ENCODE results near the gene DUSP11. TPM values are rescaled to one million over a fixed set of nuclear protein-coding genes. Genes with fewer than 3 reads are reported as not detected.

DUSP11 gene
- total RNA-seq, 2 experiments from 2014 or later: 25.0 to 40.9 TPM

DNA sequence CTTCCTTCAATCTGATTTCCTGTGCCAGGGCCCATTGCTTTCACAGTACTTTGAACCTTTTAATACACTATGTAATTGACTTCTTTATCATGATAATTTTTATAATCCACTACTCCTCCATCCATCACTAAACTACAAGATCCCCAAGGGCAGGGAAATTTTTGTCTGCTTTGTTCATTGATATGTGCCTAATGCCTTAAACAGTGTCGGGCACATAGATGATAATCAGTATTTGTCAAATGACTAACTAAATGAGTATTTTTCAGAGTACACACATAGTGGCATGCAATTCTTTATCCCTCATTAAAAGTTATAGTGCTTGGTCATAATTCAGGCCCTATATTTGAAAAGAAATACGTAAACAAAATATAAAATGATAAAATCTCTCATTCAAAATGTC is 43.5 kb upstream of the DUSP11 start:
- H3K4me2 ChIP-seq (ENCODE audit: low read length): no peak overlapping the region
- DNase-seq (ENCODE audit: low spot score): no peak
- 0 out of 2 replicates have a peak overlapping the region, but pooled peaks have one; percentile 50 for H2AFZ ChIP-seq (ENCODE audit: low read length)
- H3K79me2 ChIP-seq (ENCODE audit: insufficient read depth, low read depth, low read length): no peaks in the 10 kb centered on the region
- intact Hi-C loops (cut with micrococcal nuclease; ENCODE audit: unreplicated experiment): no loop called here
- no TSS peak for BruUV-seq (replicated peaks)
- H3K27ac ChIP-seq (ENCODE audit: low read depth, low read length, poor library complexity, severe bottlenecking): no peak overlapping the region
- H4K20me1 ChIP-seq (ENCODE audit: insufficient read depth, low read length): no peaks in the 10 kb centered on the region
- TF ChIP-seq, protein P1, sequence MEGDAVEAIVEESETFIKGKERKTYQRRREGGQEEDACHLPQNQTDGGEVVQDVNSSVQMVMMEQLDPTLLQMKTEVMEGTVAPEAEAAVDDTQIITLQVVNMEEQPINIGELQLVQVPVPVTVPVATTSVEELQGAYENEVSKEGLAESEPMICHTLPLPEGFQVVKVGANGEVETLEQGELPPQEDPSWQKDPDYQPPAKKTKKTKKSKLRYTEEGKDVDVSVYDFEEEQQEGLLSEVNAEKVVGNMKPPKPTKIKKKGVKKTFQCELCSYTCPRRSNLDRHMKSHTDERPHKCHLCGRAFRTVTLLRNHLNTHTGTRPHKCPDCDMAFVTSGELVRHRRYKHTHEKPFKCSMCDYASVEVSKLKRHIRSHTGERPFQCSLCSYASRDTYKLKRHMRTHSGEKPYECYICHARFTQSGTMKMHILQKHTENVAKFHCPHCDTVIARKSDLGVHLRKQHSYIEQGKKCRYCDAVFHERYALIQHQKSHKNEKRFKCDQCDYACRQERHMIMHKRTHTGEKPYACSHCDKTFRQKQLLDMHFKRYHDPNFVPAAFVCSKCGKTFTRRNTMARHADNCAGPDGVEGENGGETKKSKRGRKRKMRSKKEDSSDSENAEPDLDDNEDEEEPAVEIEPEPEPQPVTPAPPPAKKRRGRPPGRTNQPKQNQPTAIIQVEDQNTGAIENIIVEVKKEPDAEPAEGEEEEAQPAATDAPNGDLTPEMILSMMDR (conservative IDR thresholded peaks at IDR 0.05; ENCODE audit: low read length): no peak
- TF ChIP-seq EZH2phosphoT487 (IDR thresholded peaks at IDR 0.05; ENCODE audit: borderline replicate concordance, low read depth, low read length): no peak
- no peak overlapping the region for H3K4me3 ChIP-seq (ENCODE audit: low read depth, low read length, poor library complexity, severe bottlenecking)
- no peaks in the 10 kb centered on the region for H3K9me3 ChIP-seq (ENCODE audit: low read length)
- H3K4me1 ChIP-seq (ENCODE audit: insufficient read depth, low read length, poor library complexity, severe bottlenecking): peaks cover 29% of the 10 kb centered on the region
- ChIA-PET POLR2A (interaction anchor here (0.6 to 1.0 kb wide), 2 partner anchors 146 to 533 kb away, joined by 3 read pairs; no protein-coding TSS in a partner anchor), CTCF (ENCODE audit: unreplicated experiment) (no interaction called here)
- no peaks in the 10 kb centered on the region for H3K36me3 ChIP-seq (ENCODE audit: insufficient read depth, low read length)
- no peaks in the 10 kb centered on the region for H3K9me2 ChIP-seq (ENCODE audit: insufficient read depth, low read length)

DNA sequence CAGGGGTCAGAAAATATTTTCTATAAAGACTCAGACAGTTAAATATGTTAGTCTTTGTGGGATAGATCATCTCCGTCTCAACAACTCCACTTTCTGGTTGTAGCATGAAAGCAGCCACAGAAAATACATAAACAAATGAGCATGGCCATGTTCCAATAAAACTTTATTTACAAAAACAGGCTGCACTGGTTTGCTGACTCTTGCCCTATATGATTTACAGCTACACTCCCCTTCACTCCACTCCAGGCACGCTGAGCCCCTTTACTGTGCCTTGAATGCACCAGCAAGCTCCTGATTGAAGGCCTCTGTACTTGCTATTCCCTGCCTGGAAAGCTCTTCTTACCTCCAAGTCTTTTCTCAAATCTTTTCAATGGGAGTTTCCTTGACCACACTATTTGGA is 43.1 kb upstream of the DUSP11 start:
- intact Hi-C loops (cut with micrococcal nuclease; ENCODE audit: unreplicated experiment): no loop called here
- POLR2A ChIA-PET: no interaction called here

GRCh38 chr2:73822276-73822675 is 42.4 kb upstream of the DUSP11 start:
- peaks cover 20% of the 10 kb centered on the region for H3K4me1 ChIP-seq (ENCODE audit: insufficient read depth, low read length, poor library complexity, severe bottlenecking)
- H3K4me2 ChIP-seq (ENCODE audit: low read length): peak overlapping the region; percentile 53
- peak; percentile 36 for DNase-seq (ENCODE audit: low spot score)
- intact Hi-C loops (cut with micrococcal nuclease; ENCODE audit: unreplicated experiment): no loop called here
- BruUV-seq (replicated peaks): no TSS peak
- peak overlapping the region; percentile 50; the same call in 1 of the 2 replicates for H2AFZ ChIP-seq (ENCODE audit: low read length)
- no peak overlapping the region for H3K4me3 ChIP-seq (ENCODE audit: low read depth, low read length, poor library complexity, severe bottlenecking)
- H3K9me2 ChIP-seq (ENCODE audit: insufficient read depth, low read length): no peaks in the 10 kb centered on the region
- no peaks in the 10 kb centered on the region for H4K20me1 ChIP-seq (ENCODE audit: insufficient read depth, low read length)
- H3K36me3 ChIP-seq (ENCODE audit: insufficient read depth, low read length): no peaks in the 10 kb centered on the region
- no peak overlapping the region for H3K27ac ChIP-seq (ENCODE audit: low read depth, low read length, poor library complexity, severe bottlenecking)
- no peaks in the 10 kb centered on the region for H3K79me2 ChIP-seq (ENCODE audit: insufficient read depth, low read depth, low read length)
- TF ChIP-seq, protein P1 (conservative IDR thresholded peaks at IDR 0.05; ENCODE audit: low read length): no peak
- no peak for TF ChIP-seq EZH2phosphoT487 (IDR thresholded peaks at IDR 0.05; ENCODE audit: borderline replicate concordance, low read depth, low read length)
- CTCF ChIA-PET (ENCODE audit: unreplicated experiment): interaction anchor here (0.6 to 1.0 kb wide), 2 partner anchors 287 to 569 kb away, joined by 3 to 4 read pairs; no protein-coding TSS in a partner anchor
- H3K9me3 ChIP-seq (ENCODE audit: low read length): no peaks in the 10 kb centered on the region
- POLR2A ChIA-PET: no interaction called here

More for the DNA sequence above, 43.1 kb upstream of the DUSP11 start:
- TF ChIP-seq, protein P1 (conservative IDR thresholded peaks at IDR 0.05; ENCODE audit: low read length): no peak
- no peak for TF ChIP-seq EZH2phosphoT487 (IDR thresholded peaks at IDR 0.05; ENCODE audit: borderline replicate concordance, low read depth, low read length)
- Histone ChIP-seq H3K9me2 (ENCODE audit: insufficient read depth, low read length) (no peaks in the 10 kb centered on the region), H4K20me1 (ENCODE audit: insufficient read depth, low read length) (no peaks in the 10 kb centered on the region), H3K27ac (ENCODE audit: low read depth, low read length, poor library complexity, severe bottlenecking) (no peak overlapping the region), H2AFZ (ENCODE audit: low read length) (peak overlapping the region; percentile 50; the same call in 1 of the 2 replicates), H3K4me1 (ENCODE audit: insufficient read depth, low read length, poor library complexity, severe bottlenecking) (peaks cover 27% of the 10 kb centered on the region), H3K79me2 (ENCODE audit: insufficient read depth, low read depth, low read length) (no peaks in the 10 kb centered on the region), H3K4me3 (ENCODE audit: low read depth, low read length, poor library complexity, severe bottlenecking) (no peak overlapping the region), H3K9me3 (ENCODE audit: low read length) (no peaks in the 10 kb centered on the region), H3K36me3 (ENCODE audit: insufficient read depth, low read length) (no peaks in the 10 kb centered on the region), H3K4me2 (ENCODE audit: low read length) (peak overlapping the region; percentile 53; the same call in 1 of the 2 replicates)
- BruUV-seq (replicated peaks): no TSS peak
- DNase-seq (ENCODE audit: low spot score): no peak
- CTCF ChIA-PET (ENCODE audit: unreplicated experiment): interaction anchor here (1.0 kb wide), 1 partner anchor 568 kb away, joined by 4 read pairs; no protein-coding TSS in a partner anchor

All from OCI-LY7 (cell line).